Measurements from ENCODE around the gene HNF1B.

DNA sequence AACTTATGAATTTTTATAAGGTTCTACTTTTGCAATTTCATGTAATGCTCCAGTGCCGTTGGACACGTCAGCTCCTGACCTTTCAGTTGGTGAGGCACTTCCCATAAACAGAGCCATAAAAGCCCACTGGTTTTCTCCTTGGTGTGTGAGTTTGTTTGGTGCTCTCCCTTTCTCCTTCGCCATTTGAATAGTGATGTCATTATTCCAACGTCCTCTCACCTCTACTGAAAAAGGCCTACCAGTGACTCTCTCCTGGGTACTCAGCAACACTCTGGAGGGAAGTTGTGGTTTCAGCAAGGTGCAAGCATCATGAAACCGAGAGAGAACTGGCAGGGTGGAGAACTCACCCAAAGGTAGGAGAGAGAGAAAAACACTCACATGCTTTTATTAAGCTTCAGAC lies 29.6 kb upstream of the HNF1B start:
- TF ChIP-seq CTCF (IDR thresholded peaks at IDR 0.05) = no peak
- TF ChIP-seq POLR2A (IDR thresholded peaks at IDR 0.05) = no peak

Measured in lower leg skin (tissue), 3 donors.